HL-60 (cell line): ENCODE data around the gene NRDC.

Experiments
- POLR2AphosphoS5 ChIP-seq: IDR thresholded peaks from 2 replicates; pipeline ENCODE4 v1.6.1; 2012; ENCODE audit warnings: low read depth
- REST ChIP-seq: IDR thresholded peaks from 2 replicates; pipeline ENCODE4 v1.6.1; 2012; ENCODE audit warnings: low read depth; ENCODE audit not compliant: insufficient replicate concordance
- TF ChIP-seq, protein P1 (sequence below): IDR thresholded peaks from one replicate; pipeline ENCODE4 v1.5.1; 2011; ENCODE audit warnings: low read length, control low read depth, inconsistent platforms; ENCODE audit not compliant: insufficient read depth

DNA sequence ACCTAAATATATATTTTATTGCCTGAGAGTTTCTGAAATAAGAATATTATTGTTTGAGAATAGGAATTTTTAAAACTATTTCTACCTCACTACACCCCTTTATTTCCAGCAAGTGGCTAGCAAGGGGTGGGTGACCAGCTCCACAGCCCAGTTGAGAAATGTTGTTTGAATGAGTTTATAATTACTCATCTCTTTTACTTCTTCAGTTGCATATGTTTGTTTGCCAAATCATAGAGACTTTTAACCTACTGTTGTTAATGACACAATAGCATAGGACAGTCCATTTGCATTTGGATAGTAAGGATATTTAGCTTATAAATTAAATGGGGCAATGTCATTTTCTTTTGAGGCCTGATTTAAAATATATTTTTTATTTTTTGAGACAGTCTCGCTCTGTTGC, 127.8 kb downstream of the NRDC start:
- TF ChIP-seq, protein P1, sequence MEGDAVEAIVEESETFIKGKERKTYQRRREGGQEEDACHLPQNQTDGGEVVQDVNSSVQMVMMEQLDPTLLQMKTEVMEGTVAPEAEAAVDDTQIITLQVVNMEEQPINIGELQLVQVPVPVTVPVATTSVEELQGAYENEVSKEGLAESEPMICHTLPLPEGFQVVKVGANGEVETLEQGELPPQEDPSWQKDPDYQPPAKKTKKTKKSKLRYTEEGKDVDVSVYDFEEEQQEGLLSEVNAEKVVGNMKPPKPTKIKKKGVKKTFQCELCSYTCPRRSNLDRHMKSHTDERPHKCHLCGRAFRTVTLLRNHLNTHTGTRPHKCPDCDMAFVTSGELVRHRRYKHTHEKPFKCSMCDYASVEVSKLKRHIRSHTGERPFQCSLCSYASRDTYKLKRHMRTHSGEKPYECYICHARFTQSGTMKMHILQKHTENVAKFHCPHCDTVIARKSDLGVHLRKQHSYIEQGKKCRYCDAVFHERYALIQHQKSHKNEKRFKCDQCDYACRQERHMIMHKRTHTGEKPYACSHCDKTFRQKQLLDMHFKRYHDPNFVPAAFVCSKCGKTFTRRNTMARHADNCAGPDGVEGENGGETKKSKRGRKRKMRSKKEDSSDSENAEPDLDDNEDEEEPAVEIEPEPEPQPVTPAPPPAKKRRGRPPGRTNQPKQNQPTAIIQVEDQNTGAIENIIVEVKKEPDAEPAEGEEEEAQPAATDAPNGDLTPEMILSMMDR, result no peak
- TF ChIP-seq REST (no peak), POLR2AphosphoS5 (no peak)
